VCaP (cell line): ENCODE data around the gene ULBP2.
"Not testable (repeated sequence)": the region's sequence is repeated elsewhere in the genome, so short reads cannot be mapped to it uniquely, and the experiment has no call there.

Source experiments
- H3K27ac ChIP-seq: fragments of 450-650 bp; 2 replicates; pipeline ENCODE4 v1.5.1; 2017
- CTCF ChIP-seq: fragments of 450-650 bp; conservative IDR thresholded peaks from 2 replicates; pipeline ENCODE4 v1.5.1; 2017; ENCODE audit warnings: mild to moderate bottlenecking, moderate library complexity

Gene ULBP2

DNA sequence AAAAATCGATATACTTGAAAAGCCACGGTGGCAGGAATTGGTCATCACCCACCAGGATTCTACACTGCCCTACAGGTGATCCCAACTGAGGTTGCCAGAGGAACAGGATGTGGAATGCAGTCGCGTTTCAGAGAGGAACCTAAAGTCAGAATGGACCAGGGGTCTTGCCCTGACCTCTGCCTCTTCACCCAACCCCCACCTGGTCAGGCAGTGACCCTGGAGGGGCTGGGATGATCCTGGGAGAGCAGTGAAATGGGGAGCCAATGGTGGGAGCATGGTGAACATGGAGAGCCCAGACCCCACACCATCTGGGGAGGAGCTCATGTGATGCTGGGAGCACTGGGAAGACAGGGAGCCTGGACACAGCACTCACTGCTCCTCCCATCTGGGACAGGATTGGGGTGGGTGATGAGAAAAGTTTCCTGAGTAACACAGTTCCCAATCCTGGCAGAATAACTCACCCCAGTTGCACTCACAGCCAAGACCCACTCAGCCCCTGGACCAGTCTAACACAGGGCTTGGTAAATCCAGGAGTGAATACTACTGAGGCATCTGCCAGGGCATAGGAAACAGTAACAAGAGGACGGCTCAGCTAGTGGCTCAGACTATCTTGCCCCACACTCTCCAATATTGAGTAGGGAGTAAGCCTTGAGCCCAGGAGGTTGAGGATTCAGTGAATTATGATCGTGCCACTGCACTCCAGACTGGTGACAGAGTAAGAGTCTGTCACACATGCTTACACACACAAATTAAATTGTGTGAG, 1.7 kb upstream of the ULBP2 start:
- TF ChIP-seq CTCF: no peak
- H3K27ac ChIP-seq: no peak overlapping the region

- no peak for TF ChIP-seq CTCF
- no peak overlapping the region for H3K27ac ChIP-seq
These were observed 1.2 kb upstream of the ULBP2 start for GRCh38 chr6:149940672-149940982.

DNA sequence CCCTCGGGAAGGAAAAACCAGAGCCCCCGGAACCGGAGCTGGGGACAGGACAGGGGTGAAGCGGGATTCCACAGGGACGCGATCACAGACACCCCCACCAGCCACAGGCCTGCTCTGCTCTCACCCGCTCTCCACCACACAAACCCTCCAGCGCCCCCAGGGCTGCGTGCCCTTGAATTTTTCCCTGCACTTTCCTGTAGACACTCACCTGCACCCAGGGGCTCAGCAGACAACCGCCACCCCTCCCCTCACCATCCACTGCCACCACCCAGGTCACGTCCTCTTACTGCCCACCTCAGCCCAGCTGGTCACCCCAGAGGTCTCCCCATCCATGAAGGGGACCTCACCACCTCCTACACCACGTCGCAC, 631 bp downstream of the ULBP2 start:
- H3K27ac ChIP-seq: peak overlapping the region; percentile 47
- no peak for TF ChIP-seq CTCF

GRCh38 chr6:149943321-149943720, 1.5 kb downstream of the ULBP2 start:
- not testable (repeated sequence) for H3K27ac ChIP-seq

DNA sequence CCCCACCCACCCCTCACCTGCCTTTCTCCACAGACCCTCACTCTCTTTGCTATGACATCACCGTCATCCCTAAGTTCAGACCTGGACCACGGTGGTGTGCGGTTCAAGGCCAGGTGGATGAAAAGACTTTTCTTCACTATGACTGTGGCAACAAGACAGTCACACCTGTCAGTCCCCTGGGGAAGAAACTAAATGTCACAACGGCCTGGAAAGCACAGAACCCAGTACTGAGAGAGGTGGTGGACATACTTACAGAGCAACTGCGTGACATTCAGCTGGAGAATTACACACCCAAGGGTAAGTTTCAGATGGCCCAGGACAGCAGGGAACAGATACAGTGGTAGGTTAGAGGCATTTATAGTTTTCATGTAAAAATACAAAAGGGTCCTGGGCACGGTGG, 3.5 kb downstream of the ULBP2 start:
- H3K27ac ChIP-seq: not testable (repeated sequence)

- H3K27ac ChIP-seq: not testable (repeated sequence)
These were observed 4.8 kb downstream of the ULBP2 start for GRCh38 chr6:149946631-149947030.

- H3K27ac ChIP-seq: not testable (repeated sequence)
These were observed 5.7 kb downstream of the ULBP2 start for GRCh38 chr6:149947533-149947932.

DNA sequence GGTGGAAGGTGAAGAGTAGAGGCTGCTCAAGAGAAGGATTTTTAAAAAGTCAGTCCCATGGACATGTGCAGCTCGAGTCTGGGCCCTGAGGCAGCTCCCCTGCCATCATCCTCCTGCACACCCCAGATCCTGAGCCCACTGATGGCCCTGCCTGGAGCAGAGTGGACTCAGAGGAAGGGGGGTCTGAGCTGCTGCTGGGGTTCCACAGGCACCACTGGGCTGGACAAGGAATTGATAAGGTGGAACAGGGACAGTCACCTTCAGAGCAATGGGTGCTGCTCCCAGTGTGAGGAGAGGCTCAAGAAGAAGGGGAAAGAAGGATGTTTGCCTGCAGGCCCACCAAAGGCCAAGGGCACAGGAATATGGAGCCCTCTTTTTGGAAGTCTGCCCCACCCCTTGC, 6.2 kb downstream of the ULBP2 start:
- H3K27ac ChIP-seq: no peak overlapping the region
- TF ChIP-seq CTCF: no peak

GRCh38 chr6:149948616-149949015, 6.8 kb downstream of the ULBP2 start:
- no peak overlapping the region for H3K27ac ChIP-seq
- no peak for TF ChIP-seq CTCF

GRCh38 chr6:149950423-149950822, 8.6 kb downstream of the ULBP2 start:
- no peak overlapping the region for H3K27ac ChIP-seq
- TF ChIP-seq CTCF: no peak
